Measurements from ENCODE around the gene GPR35.

GRCh38 chr2:240611601-240612210, 13.6 kb upstream of the GPR35 start:
- TF ChIP-seq CTCF (IDR thresholded peaks at IDR 0.05 in 4 of 5, conservative IDR thresholded peaks at IDR 0.05 in 1 of 5) (no peak), POLR2A (IDR thresholded peaks at IDR 0.05) (no peak)

All from gastrocnemius medialis (tissue), 4 donors.